Fibroblast of lung (primary cell): Measurements from ENCODE around the gene MATN1.

Source experiments
- EZH2 ChIP-seq: IDR thresholded peaks from 2 replicates; pipeline ENCODE4 v1.5.1; 2012; ENCODE audit warnings: low read length, control low read depth, mild to moderate bottlenecking; ENCODE audit errors: missing control alignments
- TF ChIP-seq, protein P1 (sequence below), 2 donors: IDR thresholded peaks in 1 of 2; conservative IDR thresholded peaks in 1 of 2; 1 replicate in 1 of 2; 2 replicates in 1 of 2; pipeline ENCODE4 v1.5.1; 2011 to 2012; ENCODE audit warnings: low read length in 2 of 2, control low read depth in 1 of 2, inconsistent platforms in 1 of 2, low read depth in 1 of 2, mild to moderate bottlenecking in 1 of 2

GRCh38 chr1:30673395-30673794 lies 50.0 kb downstream of the MATN1 start:
- TF ChIP-seq, protein P1, sequence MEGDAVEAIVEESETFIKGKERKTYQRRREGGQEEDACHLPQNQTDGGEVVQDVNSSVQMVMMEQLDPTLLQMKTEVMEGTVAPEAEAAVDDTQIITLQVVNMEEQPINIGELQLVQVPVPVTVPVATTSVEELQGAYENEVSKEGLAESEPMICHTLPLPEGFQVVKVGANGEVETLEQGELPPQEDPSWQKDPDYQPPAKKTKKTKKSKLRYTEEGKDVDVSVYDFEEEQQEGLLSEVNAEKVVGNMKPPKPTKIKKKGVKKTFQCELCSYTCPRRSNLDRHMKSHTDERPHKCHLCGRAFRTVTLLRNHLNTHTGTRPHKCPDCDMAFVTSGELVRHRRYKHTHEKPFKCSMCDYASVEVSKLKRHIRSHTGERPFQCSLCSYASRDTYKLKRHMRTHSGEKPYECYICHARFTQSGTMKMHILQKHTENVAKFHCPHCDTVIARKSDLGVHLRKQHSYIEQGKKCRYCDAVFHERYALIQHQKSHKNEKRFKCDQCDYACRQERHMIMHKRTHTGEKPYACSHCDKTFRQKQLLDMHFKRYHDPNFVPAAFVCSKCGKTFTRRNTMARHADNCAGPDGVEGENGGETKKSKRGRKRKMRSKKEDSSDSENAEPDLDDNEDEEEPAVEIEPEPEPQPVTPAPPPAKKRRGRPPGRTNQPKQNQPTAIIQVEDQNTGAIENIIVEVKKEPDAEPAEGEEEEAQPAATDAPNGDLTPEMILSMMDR (conservative IDR thresholded peaks at IDR 0.05 in 1 of 2, IDR thresholded peaks at IDR 0.05 in 1 of 2; ENCODE audit: low read depth in 1 of 2, low read length in 2 of 2), result no peak
- TF ChIP-seq EZH2, result no peak
